ENCODE data around the gene TSSK6. TPM values are rescaled to one million over a fixed set of nuclear protein-coding genes. Genes with fewer than 3 reads are reported as not detected.

TSSK6 gene
- total RNA-seq, 1 donor from 2014 or later, result 2.3 TPM

GRCh38 chr19:19505669-19506326 is 9.6 kb downstream of the TSSK6 start:
- no peak overlapping the region for H3K4me3 Mint-ChIP-seq
- H3K36me3 Mint-ChIP-seq, result peaks cover 8% of the 10 kb centered on the region
- no peaks in the 10 kb centered on the region for H3K9me3 Mint-ChIP-seq
- no peak overlapping the region for H3K27ac Mint-ChIP-seq
- H3K4me1 Mint-ChIP-seq (ENCODE audit: unreplicated experiment), result no peaks in the 10 kb centered on the region
- no peak for TF ChIP-seq CTCF (conservative IDR thresholded peaks at IDR 0.05)
- no peaks in the 10 kb centered on the region for H3K27me3 Mint-ChIP-seq
- no peak for DNase-seq (ENCODE audit: extremely low spot score, unreplicated experiment)

- Mint-ChIP-seq H3K36me3 (peaks cover 8% of the 10 kb centered on the region), H3K4me3 (no peak overlapping the region), H3K4me1 (ENCODE audit: unreplicated experiment) (no peaks in the 10 kb centered on the region), H3K27me3 (no peaks in the 10 kb centered on the region), H3K27ac (no peak overlapping the region), H3K9me3 (no peaks in the 10 kb centered on the region)
- no peak for TF ChIP-seq CTCF (conservative IDR thresholded peaks at IDR 0.05)
- no peak for DNase-seq (ENCODE audit: extremely low spot score, unreplicated experiment)
These were observed 10.3 kb downstream of the TSSK6 start for GRCh38 chr19:19504754-19505668.

- DNase-seq (ENCODE audit: extremely low spot score, unreplicated experiment), result no peak
- no peaks in the 10 kb centered on the region for H3K9me3 Mint-ChIP-seq
- peaks cover 8% of the 10 kb centered on the region for H3K36me3 Mint-ChIP-seq
- no peak overlapping the region for H3K4me3 Mint-ChIP-seq
- H3K4me1 Mint-ChIP-seq (ENCODE audit: unreplicated experiment), result no peaks in the 10 kb centered on the region
- no peak for TF ChIP-seq CTCF (conservative IDR thresholded peaks at IDR 0.05)
- H3K27ac Mint-ChIP-seq, result no peak overlapping the region
- H3K27me3 Mint-ChIP-seq, result no peaks in the 10 kb centered on the region
These were observed 12.3 kb downstream of the TSSK6 start for GRCh38 chr19:19502808-19503602.

GRCh38 chr19:19502281-19502680 is 13.1 kb downstream of the TSSK6 start:
- H3K27ac Mint-ChIP-seq, result no peak overlapping the region
- DNase-seq (ENCODE audit: extremely low spot score, unreplicated experiment), result no peak
- no peaks in the 10 kb centered on the region for H3K27me3 Mint-ChIP-seq
- no peak for TF ChIP-seq CTCF (conservative IDR thresholded peaks at IDR 0.05)
- no peaks in the 10 kb centered on the region for H3K9me3 Mint-ChIP-seq
- H3K36me3 Mint-ChIP-seq, result peaks cover 5% of the 10 kb centered on the region
- no peak overlapping the region for H3K4me3 Mint-ChIP-seq
- no peaks in the 10 kb centered on the region for H3K4me1 Mint-ChIP-seq (ENCODE audit: unreplicated experiment)

GRCh38 chr19:19501798-19502197 is 13.6 kb downstream of the TSSK6 start:
- no peak overlapping the region for H3K27ac Mint-ChIP-seq
- peaks cover 5% of the 10 kb centered on the region for H3K36me3 Mint-ChIP-seq
- H3K27me3 Mint-ChIP-seq, result no peaks in the 10 kb centered on the region
- TF ChIP-seq CTCF (conservative IDR thresholded peaks at IDR 0.05), result no peak
- H3K4me3 Mint-ChIP-seq, result no peak overlapping the region
- H3K9me3 Mint-ChIP-seq, result no peaks in the 10 kb centered on the region
- DNase-seq (ENCODE audit: extremely low spot score, unreplicated experiment), result no peak
- no peaks in the 10 kb centered on the region for H3K4me1 Mint-ChIP-seq (ENCODE audit: unreplicated experiment)

Measured in type B pancreatic cell (in vitro differentiated cells).